ENCODE results near the gene ARHGAP6. TPM values are rescaled to one million over a fixed set of nuclear protein-coding genes. Genes with fewer than 3 reads are reported as not detected.
"Not testable (repeated sequence)": the region's sequence is repeated elsewhere in the genome, so short reads cannot be mapped to it uniquely, and the experiment has no call there.

Gene ARHGAP6
- total RNA-seq, 1 experiment from 2014 or later, result 2.0 TPM

GRCh38 chrX:11143931-11144678 is 521.6 kb downstream of the ARHGAP6 start:
- Histone ChIP-seq H3K27me3 (ENCODE audit: control insufficient read depth, insufficient read depth, low read length) (no peaks in the 10 kb centered on the region), H3K4me3 (ENCODE audit: insufficient read depth, low read depth, low read length) (no peak overlapping the region), H3K36me3 (replicated peaks; ENCODE audit: control insufficient read depth, insufficient read depth, low read length) (no peaks in the 10 kb centered on the region)
- peak; percentile 63 for DNase-seq

- H3K27me3 ChIP-seq (ENCODE audit: control insufficient read depth, insufficient read depth, low read length), result no peaks in the 10 kb centered on the region
- peak; percentile 39 for DNase-seq
- H3K4me3 ChIP-seq (ENCODE audit: insufficient read depth, low read depth, low read length), result no peak overlapping the region
- H3K36me3 ChIP-seq (replicated peaks; ENCODE audit: control insufficient read depth, insufficient read depth, low read length), result no peaks in the 10 kb centered on the region
These were observed 527.0 kb downstream of the ARHGAP6 start for GRCh38 chrX:11138498-11139390.

GRCh38 chrX:11137543-11138139 is 528.1 kb downstream of the ARHGAP6 start:
- H3K27me3 ChIP-seq (ENCODE audit: control insufficient read depth, insufficient read depth, low read length), result no peaks in the 10 kb centered on the region
- no peak overlapping the region for H3K4me3 ChIP-seq (ENCODE audit: insufficient read depth, low read depth, low read length)
- DNase-seq, result peak; percentile 37
- no peaks in the 10 kb centered on the region for H3K36me3 ChIP-seq (replicated peaks; ENCODE audit: control insufficient read depth, insufficient read depth, low read length)

- Histone ChIP-seq H3K4me3 (ENCODE audit: insufficient read depth, low read depth, low read length) (no peak overlapping the region), H3K36me3 (replicated peaks; ENCODE audit: control insufficient read depth, insufficient read depth, low read length) (no peaks in the 10 kb centered on the region), H3K27me3 (ENCODE audit: control insufficient read depth, insufficient read depth, low read length) (no peaks in the 10 kb centered on the region)
- DNase-seq, result no peak
These were observed 530.0 kb downstream of the ARHGAP6 start for GRCh38 chrX:11135564-11136185.

- Histone ChIP-seq H3K27me3 (ENCODE audit: control insufficient read depth, insufficient read depth, low read length) (no peaks in the 10 kb centered on the region), H3K4me3 (ENCODE audit: insufficient read depth, low read depth, low read length) (no peak overlapping the region), H3K36me3 (replicated peaks; ENCODE audit: control insufficient read depth, insufficient read depth, low read length) (no peaks in the 10 kb centered on the region)
- no peak for DNase-seq
These were observed 534.6 kb downstream of the ARHGAP6 start for GRCh38 chrX:11131146-11131545.

- DNase-seq, result no peak
- Histone ChIP-seq H3K27me3 (ENCODE audit: control insufficient read depth, insufficient read depth, low read length) (no peaks in the 10 kb centered on the region), H3K4me3 (ENCODE audit: insufficient read depth, low read depth, low read length) (no peak overlapping the region), H3K36me3 (replicated peaks; ENCODE audit: control insufficient read depth, insufficient read depth, low read length) (no peaks in the 10 kb centered on the region)
These were observed 535.6 kb downstream of the ARHGAP6 start for GRCh38 chrX:11130136-11130535.

- Histone ChIP-seq H3K36me3 (replicated peaks; ENCODE audit: control insufficient read depth, insufficient read depth, low read length) (no peaks in the 10 kb centered on the region), H3K4me3 (ENCODE audit: insufficient read depth, low read depth, low read length) (no peak overlapping the region), H3K27me3 (ENCODE audit: control insufficient read depth, insufficient read depth, low read length) (no peaks in the 10 kb centered on the region)
- DNase-seq, result no peak
These were observed 536.1 kb downstream of the ARHGAP6 start for GRCh38 chrX:11129534-11130105.

GRCh38 chrX:11125060-11125459 is 540.7 kb downstream of the ARHGAP6 start:
- Histone ChIP-seq H3K36me3 (replicated peaks; ENCODE audit: control insufficient read depth, insufficient read depth, low read length) (no peaks in the 10 kb centered on the region; the same call in 1 of the 2 replicates), H3K27me3 (ENCODE audit: control insufficient read depth, insufficient read depth, low read length) (no peaks in the 10 kb centered on the region), H3K4me3 (ENCODE audit: insufficient read depth, low read depth, low read length) (no peak overlapping the region)
- DNase-seq, result no peak

- no peaks in the 10 kb centered on the region for H3K27me3 ChIP-seq (ENCODE audit: control insufficient read depth, insufficient read depth, low read length)
- peaks cover 1% of the 10 kb centered on the region; the same call in 1 of the 2 replicates for H3K36me3 ChIP-seq (replicated peaks; ENCODE audit: control insufficient read depth, insufficient read depth, low read length)
- H3K4me3 ChIP-seq (ENCODE audit: insufficient read depth, low read depth, low read length), result no peak overlapping the region
- no peak for DNase-seq
These were observed 541.6 kb downstream of the ARHGAP6 start for GRCh38 chrX:11124112-11124511.

GRCh38 chrX:11123087-11123486 is 542.6 kb downstream of the ARHGAP6 start:
- H3K36me3 ChIP-seq (replicated peaks; ENCODE audit: control insufficient read depth, insufficient read depth, low read length), result not testable (repeated sequence)

GRCh38 chrX:11119313-11119943 is 546.3 kb downstream of the ARHGAP6 start:
- DNase-seq, result no peak
- Histone ChIP-seq H3K4me3 (ENCODE audit: insufficient read depth, low read depth, low read length) (no peak overlapping the region), H3K27me3 (ENCODE audit: control insufficient read depth, insufficient read depth, low read length) (no peaks in the 10 kb centered on the region), H3K36me3 (replicated peaks; ENCODE audit: control insufficient read depth, insufficient read depth, low read length) (peaks cover 17% of the 10 kb centered on the region)

More at GRCh38 chrX:11123087-11123486, 542.6 kb downstream of the ARHGAP6 start:
- H3K4me3 ChIP-seq (ENCODE audit: insufficient read depth, low read depth, low read length); DNase-seq; H3K27me3 ChIP-seq (ENCODE audit: control insufficient read depth, insufficient read depth, low read length): not testable (repeated sequence)

GRCh38 chrX:11117745-11118144 is 548.0 kb downstream of the ARHGAP6 start:
- Histone ChIP-seq H3K27me3 (ENCODE audit: control insufficient read depth, insufficient read depth, low read length) (no peaks in the 10 kb centered on the region), H3K4me3 (ENCODE audit: insufficient read depth, low read depth, low read length) (no peak overlapping the region), H3K36me3 (replicated peaks; ENCODE audit: control insufficient read depth, insufficient read depth, low read length) (peaks cover 20% of the 10 kb centered on the region)
- no peak for DNase-seq

GRCh38 chrX:11113731-11114130 is 552.0 kb downstream of the ARHGAP6 start:
- no peaks in the 10 kb centered on the region for H3K27me3 ChIP-seq (ENCODE audit: control insufficient read depth, insufficient read depth, low read length)
- no peak overlapping the region for H3K4me3 ChIP-seq (ENCODE audit: insufficient read depth, low read depth, low read length)
- no peak for DNase-seq
- H3K36me3 ChIP-seq (replicated peaks; ENCODE audit: control insufficient read depth, insufficient read depth, low read length), result peaks cover 19% of the 10 kb centered on the region

GRCh38 chrX:11111947-11112346 is 553.8 kb downstream of the ARHGAP6 start:
- peak overlapping the region; percentile 76 for H3K4me3 ChIP-seq (ENCODE audit: insufficient read depth, low read depth, low read length)
- DNase-seq, result no peak
- peaks cover 14% of the 10 kb centered on the region for H3K36me3 ChIP-seq (replicated peaks; ENCODE audit: control insufficient read depth, insufficient read depth, low read length)

More at GRCh38 chrX:11111947-11112346, 553.8 kb downstream of the ARHGAP6 start:
- H3K27me3 ChIP-seq (ENCODE audit: control insufficient read depth, insufficient read depth, low read length), result no peaks in the 10 kb centered on the region
